ENCODE measurements around the gene HYOU1.

GRCh38 chr11:119085437-119085847 is 28.4 kb upstream of the HYOU1 start:
- TF ChIP-seq CTCF (IDR thresholded peaks at IDR 0.05) (no peak), POLR2AphosphoS5 (IDR thresholded peaks at IDR 0.05) (no peak)
